IMR-90 (cell line): ENCODE results near the gene TRIM41. TPM values are rescaled to one million over a fixed set of nuclear protein-coding genes. Genes with fewer than 3 reads are reported as not detected.
A peak's percentile ranks its signal among the peaks of the same experiment; 100 is the strongest.

Source experiments
- ATAC-seq: fragments of 200-7000 bp; cut with Tn5 transposase; 2 replicates; pipeline ENCODE4 v1.9.1; 2020; ENCODE audit warnings: low read depth, mild to moderate bottlenecking, moderate library complexity
- BruUV-seq: library from RNA; stranded (reverse); fragments of 400-500 nt; replicated peaks from 2 replicates; lab custom pipeline; 2021; lab: Mats Ljungman, UMichigan
- CTCF ChIA-PET: fragments of 300-600 bp; formaldehyde crosslinking; extraction: SDS; loops from one replicate; lab custom pipeline; 2021; ENCODE audit warnings: antibody characterized with exemption; lab: Yijun Ruan, JAX
- POLR2A ChIA-PET: fragments of 300-600 bp; sonication (Branson Sonifier 250); formaldehyde crosslinking; loops from one replicate; lab custom pipeline; 2022; ENCODE audit warnings: antibody characterized with exemption; ENCODE audit not compliant: unreplicated experiment; lab: Charles Lee
- DNase-seq: peaks from one replicate; pipeline ENCODE4 v3.0.0; 2013
- H2AFZ ChIP-seq: replicated peaks from 2 replicates; pipeline ENCODE3; 2013; ENCODE audit warnings: low read length, mild to moderate bottlenecking; ENCODE audit not compliant: poor library complexity
- H2AK5ac ChIP-seq: 2 replicates; pipeline ENCODE4 v1.6.1; 2013; ENCODE audit warnings: low read depth, low read length, inconsistent platforms
- H2AK9ac ChIP-seq: replicated peaks from 2 replicates; pipeline ENCODE3; 2013; ENCODE audit warnings: mild to moderate bottlenecking, low read depth, low read length, moderate library complexity; ENCODE audit not compliant: poor library complexity
- H2BK120ac ChIP-seq: 2 replicates; pipeline ENCODE4 v1.6.1; 2013; ENCODE audit warnings: low read depth, low read length, inconsistent platforms
- H2BK15ac ChIP-seq: 3 replicates; pipeline ENCODE4 v1.6.1; 2013; ENCODE audit warnings: low read depth, low read length, inconsistent platforms
- H2BK20ac ChIP-seq: 2 replicates; pipeline ENCODE4 v1.6.1; 2013; ENCODE audit warnings: low read depth, mild to moderate bottlenecking, inconsistent platforms, low read length, moderate library complexity
- H2BK5ac ChIP-seq: 2 replicates; pipeline ENCODE4 v1.6.1; 2013; ENCODE audit warnings: mild to moderate bottlenecking, low read depth, low read length, inconsistent platforms; ENCODE audit not compliant: poor library complexity, severe bottlenecking
- H3K14ac ChIP-seq: replicated peaks from 2 replicates; pipeline ENCODE4 v1.6.1; 2013; ENCODE audit warnings: low read depth, low read length, inconsistent platforms
- H3K18ac ChIP-seq: 2 replicates; pipeline ENCODE4 v1.6.1; 2013; ENCODE audit warnings: low read depth, low read length, control low read depth
- H3K23ac ChIP-seq: 2 replicates; pipeline ENCODE4 v1.6.1; 2013; ENCODE audit warnings: low read depth, low read length, inconsistent platforms
- H3K27ac ChIP-seq: 2 replicates; pipeline ENCODE4 v1.5.1; 2013; ENCODE audit warnings: mild to moderate bottlenecking, control low read depth, low read length; ENCODE audit not compliant: insufficient read depth
- H3K27me3 ChIP-seq: 2 replicates; pipeline ENCODE4 v1.6.1; 2013; ENCODE audit warnings: low read length; ENCODE audit not compliant: control insufficient read depth, insufficient read depth
- H3K36me3 ChIP-seq: 2 replicates; pipeline ENCODE4 v1.6.1; 2013; ENCODE audit warnings: low read length, mixed read lengths; ENCODE audit not compliant: control insufficient read depth, insufficient read depth
- H3K4ac ChIP-seq: 2 replicates; pipeline ENCODE4 v1.6.1; 2013; ENCODE audit warnings: low read depth, low read length, inconsistent platforms
- H3K4me1 ChIP-seq: 2 replicates; pipeline ENCODE4 v1.6.1; 2013; ENCODE audit warnings: low read length, mixed read lengths; ENCODE audit not compliant: control insufficient read depth, insufficient read depth
- H3K4me2 ChIP-seq: 2 replicates; pipeline ENCODE4 v1.6.1; 2013; ENCODE audit warnings: low read depth, mild to moderate bottlenecking, control low read depth, low read length, moderate library complexity
- H3K4me3 ChIP-seq: 2 replicates; pipeline ENCODE4 v1.5.1; 2013; ENCODE audit warnings: low read depth, mild to moderate bottlenecking, control low read depth, low read length, moderate library complexity; ENCODE audit not compliant: insufficient read depth
- H3K56ac ChIP-seq: 2 replicates; pipeline ENCODE4 v1.6.1; 2013; ENCODE audit warnings: low read length, inconsistent platforms; ENCODE audit not compliant: insufficient read depth; ENCODE audit errors: extremely low read depth
- H3K79me1 ChIP-seq, 2 experiments: 2 replicates each; pipeline ENCODE4 v1.6.1; 2013; ENCODE audit warnings: low read length in 2 of 2, inconsistent platforms in 1 of 2, low read depth in 1 of 2
- H3K9ac ChIP-seq: 2 replicates; pipeline ENCODE4 v1.6.1; 2013; ENCODE audit warnings: low read depth, low read length, control low read depth
- H3K9me1 ChIP-seq: 2 replicates; pipeline ENCODE4 v1.6.1; 2013; ENCODE audit warnings: low read length, inconsistent platforms; ENCODE audit not compliant: insufficient read depth
- H3K9me3 ChIP-seq: 2 replicates; pipeline ENCODE4 v1.6.1; 2013; ENCODE audit warnings: low read length; ENCODE audit not compliant: control insufficient read depth, insufficient read depth
- H4K20me1 ChIP-seq: 2 replicates; pipeline ENCODE4 v1.6.1; 2013; ENCODE audit warnings: low read length, inconsistent platforms; ENCODE audit not compliant: insufficient read depth
- H4K5ac ChIP-seq: 2 replicates; pipeline ENCODE4 v1.6.1; 2013; ENCODE audit warnings: mild to moderate bottlenecking, low read depth, low read length, control low read depth
- H4K8ac ChIP-seq, 2 experiments: 2 replicates each; pipeline ENCODE4 v1.6.1; 2013; ENCODE audit warnings: low read depth in 2 of 2, low read length in 2 of 2, control low read depth in 1 of 2, inconsistent platforms in 1 of 2
- H4K91ac ChIP-seq: 2 replicates; pipeline ENCODE4 v1.6.1; 2013; ENCODE audit warnings: low read depth, low read length, inconsistent platforms; ENCODE audit not compliant: insufficient read depth
- CEBPB ChIP-seq: IDR thresholded peaks from 2 replicates; pipeline ENCODE4 v1.6.1; 2012; ENCODE audit warnings: low read depth, low read length, improper control_type of control experiment
- MXI1 ChIP-seq: IDR thresholded peaks from 2 replicates; pipeline ENCODE4 v1.6.1; 2012; ENCODE audit warnings: low read depth, mild to moderate bottlenecking, low read length, moderate library complexity, borderline replicate concordance
- WGBS, 2 experiments: methylation state at CpG; one replicate each; pipeline versions ENCODE4 v1.1.5 to v1.1.7; 2013; ENCODE audit warnings: missing lambda C conversion rate in 2 of 2; ENCODE audit not compliant: insufficient read length in 1 of 2; ENCODE audit errors: extremely low coverage in 2 of 2; 5-methylcytosine and 5-hydroxymethylcytosine counted together
- dilution Hi-C: fragments of 300-500 bp; cut with HindIII; formaldehyde crosslinking; loops from one replicate; pipeline ENCODE4 v1.14.3; 2018; ENCODE audit warnings: low sequenced_read_pairs; ENCODE audit not compliant: unreplicated experiment
- in situ Hi-C: fragments of 300-500 bp; cut with MboI; formaldehyde crosslinking; loops from 3 replicates; pipeline ENCODE4 v1.14.3; 2019; ENCODE audit warnings: low sequenced_read_pairs, inconsistent platforms, mixed read lengths
- intact Hi-C: fragments of 100-400 bp; cut with micrococcal nuclease; formaldehyde crosslinking; loops from 2 replicates; pipeline ENCODE4 v1.10.0; 2022
- polyA plus RNA-seq, 3 experiments: library from polyadenylated mRNA; depleted of rRNA; stranded (reverse); fragments of >200 nt; gene quantifications; 2 replicates each; pipeline ENCODE4 v1.2.3, GENCODE V29; 2012; ENCODE audit warnings: low replicate concordance in 1 of 3
- total RNA-seq: library from RNA; depleted of rRNA; stranded (reverse); fragments of >200 nt; gene quantifications from 2 replicates; pipeline ENCODE4 v1.2.3, GENCODE V29; 2012

The TRIM41 gene
- total and polyA plus RNA-seq, 2 of the 4 experiments (the other 2 are of a cell fraction), result 5.9 to 15.7 TPM

GRCh38 chr5:181219262-181220177 lies 3.6 kb upstream of the TRIM41 start:
- POLR2A ChIA-PET, result no interaction called here
- Histone ChIP-seq H3K18ac (no peak overlapping the region), H3K9ac (no peak overlapping the region), H2AK5ac (no peak overlapping the region), H4K8ac (no peak overlapping the region), H2AFZ (peak overlapping the region; percentile 57), H3K27me3 (no peaks in the 10 kb centered on the region), H3K4me3 (no peak overlapping the region), H3K4me1 (peaks cover 7% of the 10 kb centered on the region), H4K91ac (no peak overlapping the region), H3K27ac (no peak overlapping the region), H3K36me3 (no peaks in the 10 kb centered on the region), H2BK15ac (no peak overlapping the region), H3K9me1 (peaks cover 15% of the 10 kb centered on the region), H3K56ac (no peak overlapping the region), H4K5ac (no peak overlapping the region), H3K79me1 (peaks cover 5 to 10% of the 10 kb centered on the region in 2 experiments), H3K4me2 (no peak overlapping the region), H3K23ac (no peak overlapping the region), H4K20me1 (peaks cover 15% of the 10 kb centered on the region), H2BK5ac (no peak overlapping the region), H3K4ac (no peak overlapping the region), H2BK120ac (no peak overlapping the region), H2BK20ac (no peak overlapping the region), H3K9me3 (no peaks in the 10 kb centered on the region), H3K14ac (no peak overlapping the region), H2AK9ac (peak overlapping the region; percentile 63)
- TF ChIP-seq CEBPB (peak; percentile 38; the same call in 1 of the 2 replicates), MXI1 (no peak)
- in situ Hi-C loops, result no loop called here
- BruUV-seq, result no TSS peak
- WGBS, 2 experiments, result 53% methylated on average over 16 of the region's 49 CpGs; no CpG with 5 or more reads in 1 of the 2 experiments
- dilution Hi-C loops, result no loop called here
- ATAC-seq, result no peak
- CTCF ChIA-PET, result no interaction called here
- DNase-seq, result no peak
- intact Hi-C loops, result no loop called here
